Measurements from ENCODE around the gene OR6C76. TPM values are rescaled to one million over a fixed set of nuclear protein-coding genes. Genes with fewer than 3 reads are reported as not detected.
"Not testable (repeated sequence)": the region's sequence is repeated elsewhere in the genome, so short reads cannot be mapped to it uniquely, and the experiment has no call there.

The OR6C76 gene
- total RNA-seq, 2 donors from 2014 or later, result not detected

- no peak overlapping the region for H3K27ac Mint-ChIP-seq
- 100% methylated on average over 1 of the region's 1 CpG; no CpG with 5 or more reads in 1 of the 2 experiments for WGBS, 2 experiments (ENCODE audit: insufficient coverage in 1 of 2, insufficient read length in 1 of 2)
- Histone ChIP-seq H3K4me3 (ENCODE audit: low read length) (no peak overlapping the region), H3K4me1 (ENCODE audit: control insufficient read depth, insufficient read depth, low read length) (no peaks in the 10 kb centered on the region), H3K9ac (ENCODE audit: extremely low read depth, low read length, poor library complexity, severe bottlenecking) (no peak overlapping the region), H3K27me3 (ENCODE audit: control insufficient read depth, insufficient read depth, low read length, poor library complexity, severe bottlenecking) (no peaks in the 10 kb centered on the region), H3K27ac (ENCODE audit: low read depth, low read length) (no peak overlapping the region), H3K36me3 (ENCODE audit: control insufficient read depth, insufficient read depth, low read length) (no peaks in the 10 kb centered on the region), H3K9me3 (ENCODE audit: control insufficient read depth, low read length) (no peaks in the 10 kb centered on the region)
- H3K27me3 Mint-ChIP-seq (ENCODE audit: insufficient read depth), result no peaks in the 10 kb centered on the region
- no peaks in the 10 kb centered on the region for H3K36me3 Mint-ChIP-seq (ENCODE audit: low read depth)
- no peak for TF ChIP-seq CTCF (conservative IDR thresholded peaks at IDR 0.05)
- peaks cover 5% of the 10 kb centered on the region for H3K9me3 Mint-ChIP-seq
- no peaks in the 10 kb centered on the region for H3K4me1 Mint-ChIP-seq
- no peak overlapping the region for H3K4me3 Mint-ChIP-seq
- DNase-seq, result no peak
Observed at GRCh38 chr12:55396326-55396725, 29.7 kb upstream of the OR6C76 start.

- Histone ChIP-seq H3K27ac (ENCODE audit: low read depth, low read length) (no peak within 1 kb of the TSS), H3K4me3 (ENCODE audit: low read length) (no peak within 1 kb of the TSS), H3K9me3 (ENCODE audit: control insufficient read depth, low read length) (no peaks in the 10 kb centered on the region), H3K9ac (ENCODE audit: extremely low read depth, low read length, poor library complexity, severe bottlenecking) (no peak within 1 kb of the TSS), H3K4me1 (ENCODE audit: control insufficient read depth, insufficient read depth, low read length) (no peaks in the 10 kb centered on the region), H3K27me3 (ENCODE audit: control insufficient read depth, insufficient read depth, low read length, poor library complexity, severe bottlenecking) (no peaks in the 10 kb centered on the region), H3K36me3 (ENCODE audit: control insufficient read depth, insufficient read depth, low read length) (no peaks in the 10 kb centered on the region)
- Mint-ChIP-seq H3K4me3 (no peak within 1 kb of the TSS), H3K27ac (no peak within 1 kb of the TSS), H3K27me3 (ENCODE audit: insufficient read depth) (no peaks in the 10 kb centered on the region), H3K9me3 (no peaks in the 10 kb centered on the region), H3K4me1 (no peaks in the 10 kb centered on the region), H3K36me3 (ENCODE audit: low read depth) (no peaks in the 10 kb centered on the region)
- no peak for TF ChIP-seq CTCF (conservative IDR thresholded peaks at IDR 0.05)
- DNase-seq, result no peak
- WGBS, 2 experiments (ENCODE audit: insufficient coverage in 1 of 2, insufficient read length in 1 of 2), result 80 to 86% methylated on average over 1 of the region's 1 CpG
Observed at GRCh38 chr12:55400229-55400628, 25.8 kb upstream of the OR6C76 start, which contains the start of gene OR6C65. Gene OR6C65 (plus strand): TSS chr12:55400529. CDS start chr12:55400529, 0 bp downstream.

GRCh38 chr12:55407866-55408265 is 18.2 kb upstream of the OR6C76 start:
- DNase-seq, result no peak
- Mint-ChIP-seq H3K36me3 (ENCODE audit: low read depth) (no peaks in the 10 kb centered on the region), H3K4me3 (no peak overlapping the region), H3K27me3 (ENCODE audit: insufficient read depth) (peaks cover 2% of the 10 kb centered on the region), H3K9me3 (peaks cover 2% of the 10 kb centered on the region), H3K27ac (no peak overlapping the region), H3K4me1 (no peaks in the 10 kb centered on the region)
- Histone ChIP-seq H3K9ac (ENCODE audit: extremely low read depth, low read length, poor library complexity, severe bottlenecking) (no peak overlapping the region), H3K27me3 (ENCODE audit: control insufficient read depth, insufficient read depth, low read length, poor library complexity, severe bottlenecking) (no peaks in the 10 kb centered on the region), H3K4me3 (ENCODE audit: low read length) (no peak overlapping the region), H3K27ac (ENCODE audit: low read depth, low read length) (no peak overlapping the region), H3K4me1 (ENCODE audit: control insufficient read depth, insufficient read depth, low read length) (no peaks in the 10 kb centered on the region), H3K9me3 (ENCODE audit: control insufficient read depth, low read length) (no peaks in the 10 kb centered on the region), H3K36me3 (ENCODE audit: control insufficient read depth, insufficient read depth, low read length) (no peaks in the 10 kb centered on the region)
- TF ChIP-seq CTCF (conservative IDR thresholded peaks at IDR 0.05), result no peak
- 92% methylated on average over 1 of the region's 1 CpG; no CpG with 5 or more reads in 1 of the 2 experiments for WGBS, 2 experiments (ENCODE audit: insufficient coverage in 1 of 2, insufficient read length in 1 of 2)

GRCh38 chr12:55409133-55409532 is 16.9 kb upstream of the OR6C76 start:
- H3K36me3 Mint-ChIP-seq (ENCODE audit: low read depth); H3K9ac ChIP-seq (ENCODE audit: extremely low read depth, low read length, poor library complexity, severe bottlenecking); H3K27ac Mint-ChIP-seq: not testable (repeated sequence)

GRCh38 chr12:55412138-55412537 is 13.9 kb upstream of the OR6C76 start:
- 97 to 100% methylated on average over 6 to 15 of the region's 15 CpGs for WGBS, 2 experiments (ENCODE audit: insufficient coverage in 1 of 2, insufficient read length in 1 of 2)
- H3K9me3 ChIP-seq (ENCODE audit: control insufficient read depth, low read length); H3K9ac ChIP-seq (ENCODE audit: extremely low read depth, low read length, poor library complexity, severe bottlenecking); H3K4me3 ChIP-seq (ENCODE audit: low read length); H3K36me3 ChIP-seq (ENCODE audit: control insufficient read depth, insufficient read depth, low read length); DNase-seq; H3K4me1 Mint-ChIP-seq; H3K27ac ChIP-seq (ENCODE audit: low read depth, low read length); H3K9me3 Mint-ChIP-seq; H3K27ac Mint-ChIP-seq; H3K27me3 ChIP-seq (ENCODE audit: control insufficient read depth, insufficient read depth, low read length, poor library complexity, severe bottlenecking); H3K27me3 Mint-ChIP-seq (ENCODE audit: insufficient read depth); H3K4me3 Mint-ChIP-seq; H3K4me1 ChIP-seq (ENCODE audit: control insufficient read depth, insufficient read depth, low read length); H3K36me3 Mint-ChIP-seq (ENCODE audit: low read depth): not testable (repeated sequence)

More at GRCh38 chr12:55409133-55409532, 16.9 kb upstream of the OR6C76 start:
- H3K4me1 Mint-ChIP-seq; H3K27me3 ChIP-seq (ENCODE audit: control insufficient read depth, insufficient read depth, low read length, poor library complexity, severe bottlenecking); DNase-seq; H3K4me3 ChIP-seq (ENCODE audit: low read length); H3K9me3 Mint-ChIP-seq; H3K4me1 ChIP-seq (ENCODE audit: control insufficient read depth, insufficient read depth, low read length); H3K27me3 Mint-ChIP-seq (ENCODE audit: insufficient read depth); H3K9me3 ChIP-seq (ENCODE audit: control insufficient read depth, low read length); H3K4me3 Mint-ChIP-seq; H3K27ac ChIP-seq (ENCODE audit: low read depth, low read length); H3K36me3 ChIP-seq (ENCODE audit: control insufficient read depth, insufficient read depth, low read length): not testable (repeated sequence)
- WGBS, 2 experiments (ENCODE audit: insufficient coverage in 1 of 2, insufficient read length in 1 of 2), result 100% methylated on average over 1 of the region's 1 CpG; no CpG with 5 or more reads in 1 of the 2 experiments
